IMR-90 (cell line): ENCODE data around the gene LCN12. TPM values are rescaled to one million over a fixed set of nuclear protein-coding genes. Genes with fewer than 3 reads are reported as not detected.

Source experiments
- ATAC-seq: fragments of 200-7000 bp; cut with Tn5 transposase; 2 replicates; pipeline ENCODE4 v1.9.1; 2020; ENCODE audit warnings: low read depth, mild to moderate bottlenecking, moderate library complexity
- BruUV-seq: library from RNA; stranded (reverse); fragments of 400-500 nt; replicated peaks from 2 replicates; lab custom pipeline; 2021; lab: Mats Ljungman, UMichigan
- CTCF ChIA-PET: fragments of 300-600 bp; formaldehyde crosslinking; extraction: SDS; loops from one replicate; lab custom pipeline; 2021; ENCODE audit warnings: antibody characterized with exemption; lab: Yijun Ruan, JAX
- POLR2A ChIA-PET: fragments of 300-600 bp; sonication (Branson Sonifier 250); formaldehyde crosslinking; loops from one replicate; lab custom pipeline; 2022; ENCODE audit warnings: antibody characterized with exemption; ENCODE audit not compliant: unreplicated experiment; lab: Charles Lee
- DNase-seq: peaks from one replicate; pipeline ENCODE4 v3.0.0; 2013
- H2AFZ ChIP-seq: replicated peaks from 2 replicates; pipeline ENCODE3; 2013; ENCODE audit warnings: low read length, mild to moderate bottlenecking; ENCODE audit not compliant: poor library complexity
- H2AK5ac ChIP-seq: 2 replicates; pipeline ENCODE4 v1.6.1; 2013; ENCODE audit warnings: low read depth, low read length, inconsistent platforms
- H2AK9ac ChIP-seq: replicated peaks from 2 replicates; pipeline ENCODE3; 2013; ENCODE audit warnings: mild to moderate bottlenecking, low read depth, low read length, moderate library complexity; ENCODE audit not compliant: poor library complexity
- H2BK120ac ChIP-seq: 2 replicates; pipeline ENCODE4 v1.6.1; 2013; ENCODE audit warnings: low read depth, low read length, inconsistent platforms
- H2BK15ac ChIP-seq: 3 replicates; pipeline ENCODE4 v1.6.1; 2013; ENCODE audit warnings: low read depth, low read length, inconsistent platforms
- H2BK20ac ChIP-seq: 2 replicates; pipeline ENCODE4 v1.6.1; 2013; ENCODE audit warnings: low read depth, mild to moderate bottlenecking, inconsistent platforms, low read length, moderate library complexity
- H2BK5ac ChIP-seq: 2 replicates; pipeline ENCODE4 v1.6.1; 2013; ENCODE audit warnings: mild to moderate bottlenecking, low read depth, low read length, inconsistent platforms; ENCODE audit not compliant: poor library complexity, severe bottlenecking
- H3K14ac ChIP-seq: replicated peaks from 2 replicates; pipeline ENCODE4 v1.6.1; 2013; ENCODE audit warnings: low read depth, low read length, inconsistent platforms
- H3K18ac ChIP-seq: 2 replicates; pipeline ENCODE4 v1.6.1; 2013; ENCODE audit warnings: low read depth, low read length, control low read depth
- H3K23ac ChIP-seq: 2 replicates; pipeline ENCODE4 v1.6.1; 2013; ENCODE audit warnings: low read depth, low read length, inconsistent platforms
- H3K27ac ChIP-seq: 2 replicates; pipeline ENCODE4 v1.5.1; 2013; ENCODE audit warnings: mild to moderate bottlenecking, control low read depth, low read length; ENCODE audit not compliant: insufficient read depth
- H3K27me3 ChIP-seq: 2 replicates; pipeline ENCODE4 v1.6.1; 2013; ENCODE audit warnings: low read length; ENCODE audit not compliant: control insufficient read depth, insufficient read depth
- H3K36me3 ChIP-seq: 2 replicates; pipeline ENCODE4 v1.6.1; 2013; ENCODE audit warnings: low read length, mixed read lengths; ENCODE audit not compliant: control insufficient read depth, insufficient read depth
- H3K4ac ChIP-seq: 2 replicates; pipeline ENCODE4 v1.6.1; 2013; ENCODE audit warnings: low read depth, low read length, inconsistent platforms
- H3K4me1 ChIP-seq: 2 replicates; pipeline ENCODE4 v1.6.1; 2013; ENCODE audit warnings: low read length, mixed read lengths; ENCODE audit not compliant: control insufficient read depth, insufficient read depth
- H3K4me2 ChIP-seq: 2 replicates; pipeline ENCODE4 v1.6.1; 2013; ENCODE audit warnings: low read depth, mild to moderate bottlenecking, control low read depth, low read length, moderate library complexity
- H3K4me3 ChIP-seq: 2 replicates; pipeline ENCODE4 v1.5.1; 2013; ENCODE audit warnings: low read depth, mild to moderate bottlenecking, control low read depth, low read length, moderate library complexity; ENCODE audit not compliant: insufficient read depth
- H3K56ac ChIP-seq: 2 replicates; pipeline ENCODE4 v1.6.1; 2013; ENCODE audit warnings: low read length, inconsistent platforms; ENCODE audit not compliant: insufficient read depth; ENCODE audit errors: extremely low read depth
- H3K79me1 ChIP-seq, 2 experiments: 2 replicates each; pipeline ENCODE4 v1.6.1; 2013; ENCODE audit warnings: low read length in 2 of 2, inconsistent platforms in 1 of 2, low read depth in 1 of 2
- H3K9ac ChIP-seq: 2 replicates; pipeline ENCODE4 v1.6.1; 2013; ENCODE audit warnings: low read depth, low read length, control low read depth
- H3K9me1 ChIP-seq: 2 replicates; pipeline ENCODE4 v1.6.1; 2013; ENCODE audit warnings: low read length, inconsistent platforms; ENCODE audit not compliant: insufficient read depth
- H3K9me3 ChIP-seq: 2 replicates; pipeline ENCODE4 v1.6.1; 2013; ENCODE audit warnings: low read length; ENCODE audit not compliant: control insufficient read depth, insufficient read depth
- H4K20me1 ChIP-seq: 2 replicates; pipeline ENCODE4 v1.6.1; 2013; ENCODE audit warnings: low read length, inconsistent platforms; ENCODE audit not compliant: insufficient read depth
- H4K5ac ChIP-seq: 2 replicates; pipeline ENCODE4 v1.6.1; 2013; ENCODE audit warnings: mild to moderate bottlenecking, low read depth, low read length, control low read depth
- H4K8ac ChIP-seq, 2 experiments: 2 replicates each; pipeline ENCODE4 v1.6.1; 2013; ENCODE audit warnings: low read depth in 2 of 2, low read length in 2 of 2, control low read depth in 1 of 2, inconsistent platforms in 1 of 2
- H4K91ac ChIP-seq: 2 replicates; pipeline ENCODE4 v1.6.1; 2013; ENCODE audit warnings: low read depth, low read length, inconsistent platforms; ENCODE audit not compliant: insufficient read depth
- BHLHE40 ChIP-seq: fragments of 150-350 bp; IDR thresholded peaks from 2 replicates; pipeline ENCODE4 v1.6.1; 2016; ENCODE audit warnings: mild to moderate bottlenecking, low read depth, low read length
- CEBPB ChIP-seq: IDR thresholded peaks from 2 replicates; pipeline ENCODE4 v1.6.1; 2012; ENCODE audit warnings: low read depth, low read length, improper control_type of control experiment
- CHD1 ChIP-seq: IDR thresholded peaks from 2 replicates; pipeline ENCODE4 v1.6.1; 2012; ENCODE audit warnings: low read depth, low read length, improper control_type of control experiment
- FOS ChIP-seq: fragments of 150-350 bp; IDR thresholded peaks from 2 replicates; pipeline ENCODE4 v1.6.1; 2016; ENCODE audit warnings: low read depth, low read length
- MAFK ChIP-seq: IDR thresholded peaks from 2 replicates; pipeline ENCODE4 v1.6.1; 2012; ENCODE audit warnings: low read depth, low read length, improper control_type of control experiment
- MAZ ChIP-seq: IDR thresholded peaks from 2 replicates; pipeline ENCODE4 v1.6.1; 2012; ENCODE audit warnings: low read depth, mild to moderate bottlenecking, low read length, improper control_type of control experiment, moderate library complexity, borderline replicate concordance
- MXI1 ChIP-seq: IDR thresholded peaks from 2 replicates; pipeline ENCODE4 v1.6.1; 2012; ENCODE audit warnings: low read depth, mild to moderate bottlenecking, low read length, moderate library complexity, borderline replicate concordance
- NFE2L2 ChIP-seq: fragments of 150-350 bp; IDR thresholded peaks from 2 replicates; pipeline ENCODE4 v1.6.1; 2016; ENCODE audit warnings: low read depth, mild to moderate bottlenecking, low read length
- POLR2A ChIP-seq: IDR thresholded peaks from 2 replicates; pipeline ENCODE4 v1.6.1; 2012; ENCODE audit warnings: mild to moderate bottlenecking, low read depth, low read length
- RAD21 ChIP-seq: IDR thresholded peaks from 2 replicates; pipeline ENCODE4 v1.6.1; 2012; ENCODE audit warnings: low read length, improper control_type of control experiment
- RCOR1 ChIP-seq: IDR thresholded peaks from 2 replicates; pipeline ENCODE4 v1.6.1; 2012; ENCODE audit warnings: mild to moderate bottlenecking, low read length, improper control_type of control experiment; ENCODE audit not compliant: insufficient replicate concordance
- RFX5 ChIP-seq: IDR thresholded peaks from 2 replicates; pipeline ENCODE4 v1.8.0; 2012; ENCODE audit warnings: low read depth, mild to moderate bottlenecking, low read length, moderate library complexity
- SMC3 ChIP-seq: fragments of 150-350 bp; IDR thresholded peaks from 2 replicates; pipeline ENCODE4 v1.6.1; 2016; ENCODE audit warnings: low read depth, mild to moderate bottlenecking, antibody characterized with exemption, low read length, moderate library complexity
- WGBS, 2 experiments: methylation state at CpG; one replicate each; pipeline versions ENCODE4 v1.1.5 to v1.1.7; 2013; ENCODE audit warnings: missing lambda C conversion rate in 2 of 2; ENCODE audit not compliant: insufficient read length in 1 of 2; ENCODE audit errors: extremely low coverage in 2 of 2; 5-methylcytosine and 5-hydroxymethylcytosine counted together
- dilution Hi-C: fragments of 300-500 bp; cut with HindIII; formaldehyde crosslinking; loops from one replicate; pipeline ENCODE4 v1.14.3; 2018; ENCODE audit warnings: low sequenced_read_pairs; ENCODE audit not compliant: unreplicated experiment
- in situ Hi-C: fragments of 300-500 bp; cut with MboI; formaldehyde crosslinking; loops from 3 replicates; pipeline ENCODE4 v1.14.3; 2019; ENCODE audit warnings: low sequenced_read_pairs, inconsistent platforms, mixed read lengths
- intact Hi-C: fragments of 100-400 bp; cut with micrococcal nuclease; formaldehyde crosslinking; loops from 2 replicates; pipeline ENCODE4 v1.10.0; 2022
- polyA plus RNA-seq, 3 experiments: library from polyadenylated mRNA; depleted of rRNA; stranded (reverse); fragments of >200 nt; gene quantifications; 2 replicates each; pipeline ENCODE4 v1.2.3, GENCODE V29; 2012; ENCODE audit warnings: low replicate concordance in 1 of 3
- total RNA-seq: library from RNA; depleted of rRNA; stranded (reverse); fragments of >200 nt; gene quantifications from 2 replicates; pipeline ENCODE4 v1.2.3, GENCODE V29; 2012
- TF ChIP-seq, protein P1 (sequence below): fragments of 150-350 bp; IDR thresholded peaks from 2 replicates; pipeline ENCODE4 v1.6.1; 2017; ENCODE audit warnings: mild to moderate bottlenecking, antibody characterized with exemption, low read length, low read depth
- TF ChIP-seq, protein P2 (sequence below): fragments of 150-350 bp; IDR thresholded peaks from 2 replicates; pipeline ENCODE4 v1.6.1; 2016; ENCODE audit warnings: low read depth, mild to moderate bottlenecking, low read length, moderate library complexity, borderline replicate concordance
- TF ChIP-seq, protein P3 (sequence below): conservative IDR thresholded peaks from 2 replicates; pipeline ENCODE4 v1.5.1; 2012; ENCODE audit warnings: mild to moderate bottlenecking, low read depth, low read length, improper control_type of control experiment

Gene LCN12
- total and polyA plus RNA-seq, 2 of the 4 experiments (the other 2 are of a cell fraction) = 0.12 TPM; not detected in 1

GRCh38 chr9:136969774-136970173, 17.7 kb downstream of the LCN12 start:
- H3K79me1 ChIP-seq = no peaks in the 10 kb centered on the region
- DNase-seq (no peak), ATAC-seq (no peak)
- H4K8ac ChIP-seq = no peak overlapping the region
- no peak overlapping the region for H2AK5ac ChIP-seq
- H3K18ac ChIP-seq = no peak overlapping the region
- no peak overlapping the region for H3K4me2 ChIP-seq
- TF ChIP-seq, protein P1, sequence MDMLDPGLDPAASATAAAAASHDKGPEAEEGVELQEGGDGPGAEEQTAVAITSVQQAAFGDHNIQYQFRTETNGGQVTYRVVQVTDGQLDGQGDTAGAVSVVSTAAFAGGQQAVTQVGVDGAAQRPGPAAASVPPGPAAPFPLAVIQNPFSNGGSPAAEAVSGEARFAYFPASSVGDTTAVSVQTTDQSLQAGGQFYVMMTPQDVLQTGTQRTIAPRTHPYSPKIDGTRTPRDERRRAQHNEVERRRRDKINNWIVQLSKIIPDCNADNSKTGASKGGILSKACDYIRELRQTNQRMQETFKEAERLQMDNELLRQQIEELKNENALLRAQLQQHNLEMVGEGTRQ = no peak
- TF ChIP-seq RFX5 = no peak
- TF ChIP-seq MAFK = no peak
- TF ChIP-seq FOS = no peak
- no peak for TF ChIP-seq MXI1
- TF ChIP-seq BHLHE40 = no peak
- no peak for TF ChIP-seq SMC3
- no peak for TF ChIP-seq RCOR1
- TF ChIP-seq POLR2A = no peak
- no peak for TF ChIP-seq RAD21
- TF ChIP-seq, protein P2, sequence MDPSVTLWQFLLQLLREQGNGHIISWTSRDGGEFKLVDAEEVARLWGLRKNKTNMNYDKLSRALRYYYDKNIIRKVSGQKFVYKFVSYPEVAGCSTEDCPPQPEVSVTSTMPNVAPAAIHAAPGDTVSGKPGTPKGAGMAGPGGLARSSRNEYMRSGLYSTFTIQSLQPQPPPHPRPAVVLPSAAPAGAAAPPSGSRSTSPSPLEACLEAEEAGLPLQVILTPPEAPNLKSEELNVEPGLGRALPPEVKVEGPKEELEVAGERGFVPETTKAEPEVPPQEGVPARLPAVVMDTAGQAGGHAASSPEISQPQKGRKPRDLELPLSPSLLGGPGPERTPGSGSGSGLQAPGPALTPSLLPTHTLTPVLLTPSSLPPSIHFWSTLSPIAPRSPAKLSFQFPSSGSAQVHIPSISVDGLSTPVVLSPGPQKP = no peak
- TF ChIP-seq, protein P3, sequence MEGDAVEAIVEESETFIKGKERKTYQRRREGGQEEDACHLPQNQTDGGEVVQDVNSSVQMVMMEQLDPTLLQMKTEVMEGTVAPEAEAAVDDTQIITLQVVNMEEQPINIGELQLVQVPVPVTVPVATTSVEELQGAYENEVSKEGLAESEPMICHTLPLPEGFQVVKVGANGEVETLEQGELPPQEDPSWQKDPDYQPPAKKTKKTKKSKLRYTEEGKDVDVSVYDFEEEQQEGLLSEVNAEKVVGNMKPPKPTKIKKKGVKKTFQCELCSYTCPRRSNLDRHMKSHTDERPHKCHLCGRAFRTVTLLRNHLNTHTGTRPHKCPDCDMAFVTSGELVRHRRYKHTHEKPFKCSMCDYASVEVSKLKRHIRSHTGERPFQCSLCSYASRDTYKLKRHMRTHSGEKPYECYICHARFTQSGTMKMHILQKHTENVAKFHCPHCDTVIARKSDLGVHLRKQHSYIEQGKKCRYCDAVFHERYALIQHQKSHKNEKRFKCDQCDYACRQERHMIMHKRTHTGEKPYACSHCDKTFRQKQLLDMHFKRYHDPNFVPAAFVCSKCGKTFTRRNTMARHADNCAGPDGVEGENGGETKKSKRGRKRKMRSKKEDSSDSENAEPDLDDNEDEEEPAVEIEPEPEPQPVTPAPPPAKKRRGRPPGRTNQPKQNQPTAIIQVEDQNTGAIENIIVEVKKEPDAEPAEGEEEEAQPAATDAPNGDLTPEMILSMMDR = no peak
- TF ChIP-seq MAZ = no peak
- no peak for TF ChIP-seq NFE2L2
- TF ChIP-seq CEBPB = no peak
- TF ChIP-seq CHD1 = no peak
- H3K56ac ChIP-seq = no peak overlapping the region
- intact Hi-C loops = no loop called here
- H3K4me1 ChIP-seq = no peaks in the 10 kb centered on the region
- no peaks in the 10 kb centered on the region for H4K20me1 ChIP-seq
- H2AFZ ChIP-seq = no peak overlapping the region
- no peak overlapping the region for H2BK5ac ChIP-seq
- 75% methylated on average over 2 of the region's 5 CpGs; no CpG with 5 or more reads in 1 of the 2 experiments for WGBS, 2 experiments
- no peak overlapping the region for H3K9ac ChIP-seq
- no peak overlapping the region for H3K14ac ChIP-seq
- no peak overlapping the region for H3K27ac ChIP-seq
- POLR2A ChIA-PET = no interaction called here
- H4K5ac ChIP-seq = no peak overlapping the region
- CTCF ChIA-PET = no interaction called here
- H4K91ac ChIP-seq = no peak overlapping the region
- no peaks in the 10 kb centered on the region for H3K36me3 ChIP-seq
- no peak overlapping the region for H2BK15ac ChIP-seq
- BruUV-seq = no TSS peak
- no peak overlapping the region for H2BK120ac ChIP-seq
- no peak overlapping the region for H3K23ac ChIP-seq
- peaks cover 19% of the 10 kb centered on the region for H3K27me3 ChIP-seq
- no peaks in the 10 kb centered on the region for H3K9me1 ChIP-seq
- no peak overlapping the region for H3K4ac ChIP-seq
- in situ Hi-C loops = no loop called here
- H3K9me3 ChIP-seq = no peaks in the 10 kb centered on the region
- no peak overlapping the region for H3K4me3 ChIP-seq
- dilution Hi-C loops = no loop called here
- H2BK20ac ChIP-seq = no peak overlapping the region
- no peak overlapping the region for H2AK9ac ChIP-seq
